ENCODE results near the gene CYP27B1.

CYP27B1 gene

DNA sequence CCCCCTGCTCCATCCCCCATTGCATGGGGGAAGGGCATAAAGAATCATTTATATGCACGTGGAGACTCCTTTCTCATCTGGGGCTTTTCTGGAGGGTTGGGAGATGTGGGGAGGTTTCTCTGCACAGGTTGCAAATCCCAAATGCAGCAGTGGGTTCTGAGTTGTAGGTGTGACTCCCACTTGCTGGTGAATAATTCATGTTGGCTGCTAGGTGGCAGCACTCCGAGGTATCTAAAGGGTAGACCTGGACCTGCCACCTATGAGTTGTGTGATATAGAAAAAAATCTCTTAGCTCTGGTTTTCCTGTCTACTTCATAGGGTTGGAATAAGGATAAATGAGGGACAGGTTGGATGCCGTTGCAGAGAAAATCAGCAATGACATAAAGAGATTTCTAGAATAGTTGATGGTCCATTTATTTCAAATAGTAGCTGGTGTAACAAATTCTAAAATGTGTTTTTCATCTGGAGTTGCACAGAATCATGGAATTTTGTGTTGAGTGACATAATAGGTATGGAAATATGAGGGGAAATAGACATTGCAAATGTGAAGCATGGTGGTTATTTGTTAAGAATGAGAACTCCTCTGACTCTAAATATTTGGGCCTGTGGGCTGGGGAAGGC is 7.4 kb downstream of the CYP27B1 start:
- peaks cover 5% of the 10 kb centered on the region for H3K79me2 ChIP-seq
- TF ChIP-seq, protein P1, sequence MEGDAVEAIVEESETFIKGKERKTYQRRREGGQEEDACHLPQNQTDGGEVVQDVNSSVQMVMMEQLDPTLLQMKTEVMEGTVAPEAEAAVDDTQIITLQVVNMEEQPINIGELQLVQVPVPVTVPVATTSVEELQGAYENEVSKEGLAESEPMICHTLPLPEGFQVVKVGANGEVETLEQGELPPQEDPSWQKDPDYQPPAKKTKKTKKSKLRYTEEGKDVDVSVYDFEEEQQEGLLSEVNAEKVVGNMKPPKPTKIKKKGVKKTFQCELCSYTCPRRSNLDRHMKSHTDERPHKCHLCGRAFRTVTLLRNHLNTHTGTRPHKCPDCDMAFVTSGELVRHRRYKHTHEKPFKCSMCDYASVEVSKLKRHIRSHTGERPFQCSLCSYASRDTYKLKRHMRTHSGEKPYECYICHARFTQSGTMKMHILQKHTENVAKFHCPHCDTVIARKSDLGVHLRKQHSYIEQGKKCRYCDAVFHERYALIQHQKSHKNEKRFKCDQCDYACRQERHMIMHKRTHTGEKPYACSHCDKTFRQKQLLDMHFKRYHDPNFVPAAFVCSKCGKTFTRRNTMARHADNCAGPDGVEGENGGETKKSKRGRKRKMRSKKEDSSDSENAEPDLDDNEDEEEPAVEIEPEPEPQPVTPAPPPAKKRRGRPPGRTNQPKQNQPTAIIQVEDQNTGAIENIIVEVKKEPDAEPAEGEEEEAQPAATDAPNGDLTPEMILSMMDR (IDR thresholded peaks at IDR 0.05): peak; percentile 29
- no peaks in the 10 kb centered on the region for H3K36me3 ChIP-seq (ENCODE audit: control insufficient read depth, insufficient read depth, low read length)
- H3K4me3 ChIP-seq (ENCODE audit: low read depth, low read length): no peak overlapping the region
- no peak overlapping the region for H3K4me2 ChIP-seq (ENCODE audit: low read length)
- H2AFZ ChIP-seq: no peak overlapping the region
- H3K9me3 ChIP-seq (ENCODE audit: control insufficient read depth, low read length): no peaks in the 10 kb centered on the region
- no peaks in the 10 kb centered on the region for H3K4me1 ChIP-seq
- H3K27ac ChIP-seq: no peak overlapping the region
- no peak overlapping the region for H3K9ac ChIP-seq
- no peaks in the 10 kb centered on the region for H3K27me3 ChIP-seq (ENCODE audit: control insufficient read depth, insufficient read depth, low read length)

DNA sequence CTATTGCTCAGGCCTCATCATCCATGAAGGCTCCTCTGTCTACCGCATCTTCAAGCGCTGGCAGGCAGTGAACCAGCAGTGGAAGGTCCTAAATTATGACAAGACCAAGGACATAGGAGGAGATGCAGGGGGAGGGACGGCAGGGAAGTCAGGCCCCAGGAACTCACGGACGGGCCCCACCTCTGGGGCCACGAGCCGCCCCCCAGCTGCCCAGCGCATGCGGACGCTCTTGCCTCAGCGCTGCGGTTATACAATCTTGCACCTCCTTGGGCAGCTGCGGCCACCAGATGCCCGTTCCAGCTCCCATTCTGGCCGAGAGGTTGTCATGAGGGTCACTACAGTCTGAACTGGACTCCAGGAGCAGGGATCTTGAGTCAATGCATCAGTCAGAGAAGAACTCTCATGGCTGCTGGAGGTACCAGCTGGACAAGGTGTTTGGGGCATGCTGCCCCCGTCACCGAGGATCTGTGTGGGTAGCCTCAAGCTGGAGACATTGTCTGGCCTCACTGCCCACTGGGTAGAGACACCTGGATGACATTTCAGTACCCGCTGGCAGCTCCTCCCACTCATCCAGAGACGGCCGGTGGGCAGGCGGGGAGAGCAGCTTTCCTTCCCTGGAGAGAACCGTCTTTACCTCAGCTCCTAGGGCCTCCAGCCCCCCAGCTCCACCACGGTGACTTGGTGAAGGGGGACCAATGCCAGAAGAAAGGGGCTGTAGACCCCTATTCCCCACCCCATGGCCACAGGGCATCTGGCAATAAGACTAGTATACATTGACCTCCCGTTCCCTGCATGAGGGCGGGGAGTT is 8.1 kb downstream of the CYP27B1 start:
- no peaks in the 10 kb centered on the region for H3K27me3 ChIP-seq (ENCODE audit: control insufficient read depth, insufficient read depth, low read length)
- H3K36me3 ChIP-seq (ENCODE audit: control insufficient read depth, insufficient read depth, low read length): no peaks in the 10 kb centered on the region
- no peaks in the 10 kb centered on the region for H3K4me1 ChIP-seq
- H2AFZ ChIP-seq: no peak overlapping the region
- H3K9me3 ChIP-seq (ENCODE audit: control insufficient read depth, low read length): no peaks in the 10 kb centered on the region
- H3K4me2 ChIP-seq (ENCODE audit: low read length): no peak overlapping the region
- no peak overlapping the region for H3K9ac ChIP-seq
- no peak overlapping the region for H3K4me3 ChIP-seq (ENCODE audit: low read depth, low read length)
- peaks cover 5% of the 10 kb centered on the region for H3K79me2 ChIP-seq
- TF ChIP-seq, protein P1 (IDR thresholded peaks at IDR 0.05): no peak
- no peak overlapping the region for H3K27ac ChIP-seq

DNA sequence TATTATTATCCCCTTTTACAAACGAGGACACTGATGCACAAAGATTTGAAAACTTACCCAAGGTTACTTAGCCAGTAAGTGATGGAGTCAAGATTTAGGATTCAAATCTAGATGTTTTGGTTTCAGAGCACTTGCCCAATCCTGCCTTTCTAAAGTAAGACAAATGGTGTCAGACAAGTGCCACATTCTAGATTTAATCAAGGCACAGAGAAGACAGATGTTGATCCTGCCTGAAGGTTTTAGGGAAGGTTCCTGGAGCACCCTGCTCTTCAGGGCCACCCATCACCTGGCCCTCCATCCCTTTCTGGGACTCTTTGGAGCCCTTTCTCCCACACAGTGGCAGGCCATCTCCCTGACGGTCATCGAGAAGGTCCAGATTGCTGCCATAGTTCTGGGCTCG is 9.1 kb downstream of the CYP27B1 start:
- no peak overlapping the region for H2AFZ ChIP-seq
- TF ChIP-seq, protein P1 (IDR thresholded peaks at IDR 0.05): no peak
- H3K27me3 ChIP-seq (ENCODE audit: control insufficient read depth, insufficient read depth, low read length): no peaks in the 10 kb centered on the region
- H3K27ac ChIP-seq: no peak overlapping the region
- peaks cover 4% of the 10 kb centered on the region for H3K4me1 ChIP-seq
- no peak overlapping the region for H3K4me2 ChIP-seq (ENCODE audit: low read length)
- H3K9ac ChIP-seq: no peak overlapping the region
- H3K36me3 ChIP-seq (ENCODE audit: control insufficient read depth, insufficient read depth, low read length): no peaks in the 10 kb centered on the region
- H3K9me3 ChIP-seq (ENCODE audit: control insufficient read depth, low read length): no peaks in the 10 kb centered on the region
- peaks cover 5% of the 10 kb centered on the region for H3K79me2 ChIP-seq
- no peak overlapping the region for H3K4me3 ChIP-seq (ENCODE audit: low read depth, low read length)

DNA sequence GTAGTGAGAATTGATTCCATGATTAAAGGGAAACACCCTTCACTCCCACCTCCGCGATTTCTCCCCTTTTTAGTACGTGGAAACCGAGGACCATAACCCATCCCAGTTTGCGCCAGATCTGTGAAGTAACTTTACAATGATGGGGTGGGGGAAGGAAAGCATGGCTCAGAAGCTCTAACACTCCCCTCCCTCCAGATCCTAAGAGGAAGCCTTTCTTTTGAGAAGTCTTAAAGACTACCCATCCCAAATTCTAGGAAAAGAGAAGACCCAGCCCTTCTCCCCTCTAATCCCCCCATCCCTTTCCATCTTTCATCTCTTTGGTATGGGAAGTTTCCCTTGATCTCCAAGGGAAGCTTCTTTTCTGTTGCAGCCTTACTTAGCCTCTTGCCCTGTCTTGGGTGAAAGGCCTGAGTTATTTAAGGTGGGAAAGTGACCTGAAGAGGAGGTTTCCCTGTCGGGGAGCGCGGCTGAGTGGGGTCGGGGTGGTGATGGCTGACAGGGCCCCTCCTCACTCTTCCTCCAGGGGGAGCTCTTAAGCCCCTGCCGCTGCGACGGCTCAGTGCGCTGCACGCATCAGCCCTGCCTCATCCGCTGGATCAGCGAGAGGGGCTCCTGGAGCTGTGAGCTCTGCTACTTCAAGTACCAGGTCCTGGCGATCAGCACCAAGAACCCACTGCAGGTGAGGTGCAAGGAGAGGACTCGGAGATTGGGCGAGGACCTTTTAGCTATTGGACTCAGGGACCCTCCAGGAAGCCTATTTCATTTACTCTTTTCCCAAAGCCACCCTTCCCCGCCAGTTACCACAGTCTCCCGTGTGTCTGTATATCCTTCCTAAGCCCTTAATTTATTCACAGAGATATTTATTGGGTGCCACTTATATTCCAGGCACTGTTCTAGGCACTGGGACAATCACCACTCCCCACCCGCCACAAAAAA is 10.2 kb downstream of the CYP27B1 start:
- H3K4me2 ChIP-seq (ENCODE audit: low read length): no peak overlapping the region
- H2AFZ ChIP-seq: no peak overlapping the region
- no peaks in the 10 kb centered on the region for H3K36me3 ChIP-seq (ENCODE audit: control insufficient read depth, insufficient read depth, low read length)
- no peaks in the 10 kb centered on the region for H3K27me3 ChIP-seq (ENCODE audit: control insufficient read depth, insufficient read depth, low read length)
- H3K4me1 ChIP-seq: peaks cover 5% of the 10 kb centered on the region
- H3K4me3 ChIP-seq (ENCODE audit: low read depth, low read length): peak overlapping the region; percentile 59
- no peaks in the 10 kb centered on the region for H3K9me3 ChIP-seq (ENCODE audit: control insufficient read depth, low read length)
- H3K79me2 ChIP-seq: peaks cover 5% of the 10 kb centered on the region
- H3K27ac ChIP-seq: no peak overlapping the region
- H3K9ac ChIP-seq: no peak overlapping the region
- TF ChIP-seq, protein P1 (IDR thresholded peaks at IDR 0.05): no peak
